HG03565 (cell line): ENCODE results near the gene KAZN.

ENCODE experiments used
- ATAC-seq: cut with Tn5 transposase; IDR thresholded peaks from one replicate; pipeline ENCODE4 v1.9.1; 2021; ENCODE audit warnings: mild to moderate bottlenecking, moderate library complexity; ENCODE audit not compliant: unreplicated experiment

The KAZN gene

GRCh38 chr1:14667651-14667984 lies 69.1 kb downstream of the KAZN start:
- ATAC-seq: no peak

DNA sequence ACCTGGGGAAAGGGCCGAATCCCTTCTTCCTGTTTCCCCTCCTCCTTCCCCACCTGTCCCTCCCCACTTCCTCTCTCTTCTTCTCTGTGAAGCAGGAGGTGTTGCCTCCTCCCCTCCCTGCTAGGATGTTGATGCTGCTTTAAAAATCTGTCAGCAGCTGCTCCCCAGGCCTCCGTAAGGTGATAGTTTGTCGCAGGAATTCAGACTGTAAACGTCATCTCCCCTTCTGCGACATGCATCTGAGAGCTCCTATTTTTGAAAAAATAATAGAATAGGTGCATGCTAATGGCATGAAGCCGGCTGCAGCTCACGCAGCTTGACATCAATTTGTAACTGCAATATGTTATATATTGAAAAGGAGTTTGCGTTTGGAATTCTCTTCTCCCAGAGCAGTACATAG lies 70.1 kb downstream of the KAZN start:
- ATAC-seq: no peak

DNA sequence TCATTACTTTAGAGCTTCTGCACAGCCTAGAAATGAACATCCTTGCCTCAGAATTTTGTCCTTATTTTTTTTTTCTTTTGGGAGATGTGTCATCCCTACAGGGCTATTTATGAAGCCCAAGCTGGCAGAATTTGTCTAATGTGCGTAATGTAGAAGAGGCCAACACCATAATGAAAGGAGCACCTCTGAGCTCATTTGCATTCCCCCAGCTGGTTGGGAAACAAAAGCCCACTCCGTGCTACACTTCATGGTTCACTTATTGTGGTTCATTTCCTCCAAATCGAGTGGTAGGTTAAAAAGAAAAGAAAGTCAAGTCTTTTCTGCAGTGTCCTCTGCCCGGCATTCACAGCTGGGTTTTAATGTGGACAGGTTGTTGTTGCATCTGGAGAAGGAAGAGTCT lies 73.5 kb downstream of the KAZN start:
- ATAC-seq: no peak

DNA sequence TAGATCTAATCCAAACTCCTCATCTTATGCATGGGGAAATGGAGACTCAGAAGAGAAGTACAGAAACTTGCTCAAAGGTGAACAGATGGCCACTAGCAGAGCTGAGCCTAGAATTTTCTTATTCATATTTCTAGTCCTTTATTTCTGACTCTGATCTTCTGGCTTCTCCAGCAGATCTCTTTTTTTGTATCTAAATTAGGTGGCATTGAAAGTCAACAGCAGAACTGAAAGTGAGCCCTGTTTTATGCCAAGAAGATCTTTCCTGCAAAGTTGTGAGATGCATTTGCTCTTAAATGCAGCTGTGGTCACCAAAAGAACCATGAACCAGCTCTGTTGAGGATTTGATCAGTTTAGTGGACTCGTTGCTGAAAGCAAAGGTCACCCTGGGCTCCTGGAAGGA lies 75.5 kb downstream of the KAZN start:
- no peak for ATAC-seq

- no peak for ATAC-seq
These were observed 77.9 kb downstream of the KAZN start for GRCh38 chr1:14676400-14676799.

GRCh38 chr1:14677292-14677971 lies 78.9 kb downstream of the KAZN start:
- no peak for ATAC-seq

GRCh38 chr1:14678011-14678638 lies 79.6 kb downstream of the KAZN start:
- no peak for ATAC-seq

GRCh38 chr1:14679027-14679688 lies 80.7 kb downstream of the KAZN start:
- no peak for ATAC-seq

DNA sequence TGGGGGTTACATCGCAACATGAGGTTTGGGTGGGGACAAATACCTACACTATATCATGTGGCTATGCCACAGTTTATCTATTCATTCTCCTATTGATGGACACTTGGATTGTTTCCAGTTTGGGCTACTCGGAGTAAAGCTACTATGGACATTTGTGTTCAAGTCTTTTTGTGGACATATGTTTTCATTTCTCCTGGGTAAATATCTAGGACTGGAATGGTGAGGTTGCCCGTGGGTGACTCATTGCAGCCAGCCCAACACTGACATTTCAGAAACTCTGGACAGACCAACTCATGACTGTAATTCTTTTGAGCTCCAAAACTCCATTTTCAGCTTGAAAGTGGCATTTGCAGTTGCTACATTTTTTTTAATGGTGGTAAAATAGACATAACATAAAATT lies 82.7 kb downstream of the KAZN start:
- no peak for ATAC-seq

GRCh38 chr1:14682941-14683621 lies 84.6 kb downstream of the KAZN start:
- no peak for ATAC-seq

GRCh38 chr1:14685078-14685477 lies 86.6 kb downstream of the KAZN start:
- no peak for ATAC-seq

- no peak for ATAC-seq
These were observed 88.2 kb downstream of the KAZN start for GRCh38 chr1:14686701-14687100.

GRCh38 chr1:14687147-14687546 lies 88.7 kb downstream of the KAZN start:
- no peak for ATAC-seq

- no peak for ATAC-seq
These were observed 91.6 kb downstream of the KAZN start for GRCh38 chr1:14689996-14690615.

DNA sequence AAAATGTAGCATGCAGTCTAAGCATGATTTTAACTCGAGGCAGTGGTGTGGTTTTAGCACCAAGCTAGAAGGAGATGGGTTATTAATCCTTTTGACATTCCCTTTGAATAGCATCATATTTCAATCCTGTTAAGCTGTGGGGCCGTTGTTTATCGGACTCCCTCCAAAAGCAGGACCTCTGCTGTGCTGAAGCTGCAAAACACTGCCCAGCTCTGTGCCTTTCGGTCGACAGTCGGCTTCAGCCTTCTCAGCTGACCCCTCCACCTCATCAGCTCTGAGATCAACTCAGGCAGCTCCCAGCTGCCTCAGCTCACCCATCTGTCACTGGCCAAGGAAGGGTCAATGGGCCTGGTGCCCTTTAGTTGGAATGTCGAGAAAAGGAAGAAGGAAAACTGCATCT lies 95.5 kb downstream of the KAZN start:
- no peak for ATAC-seq

- no peak for ATAC-seq
These were observed 96.1 kb downstream of the KAZN start for GRCh38 chr1:14694589-14694988.

DNA sequence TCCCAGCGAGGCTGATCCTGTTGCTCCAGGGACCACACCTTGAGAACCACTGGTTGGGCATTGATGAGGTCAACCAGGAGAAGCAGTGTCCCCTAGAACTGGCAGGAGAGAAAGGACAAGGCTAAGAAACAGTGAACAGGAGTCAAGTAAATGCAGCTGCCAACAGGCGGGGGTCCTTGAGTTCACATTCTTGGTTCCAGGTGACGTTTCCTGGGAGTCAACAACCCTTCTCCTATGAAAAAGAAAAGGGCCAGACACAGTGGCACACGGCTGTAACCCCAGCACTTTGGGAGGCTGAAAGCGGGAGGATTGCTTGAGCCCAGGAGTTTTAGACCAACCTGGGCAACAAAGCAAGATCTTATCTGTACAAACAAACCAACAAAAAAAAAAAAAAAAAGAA lies 98.3 kb downstream of the KAZN start:
- no peak for ATAC-seq

GRCh38 chr1:14697353-14697752 lies 98.9 kb downstream of the KAZN start:
- no peak for ATAC-seq

DNA sequence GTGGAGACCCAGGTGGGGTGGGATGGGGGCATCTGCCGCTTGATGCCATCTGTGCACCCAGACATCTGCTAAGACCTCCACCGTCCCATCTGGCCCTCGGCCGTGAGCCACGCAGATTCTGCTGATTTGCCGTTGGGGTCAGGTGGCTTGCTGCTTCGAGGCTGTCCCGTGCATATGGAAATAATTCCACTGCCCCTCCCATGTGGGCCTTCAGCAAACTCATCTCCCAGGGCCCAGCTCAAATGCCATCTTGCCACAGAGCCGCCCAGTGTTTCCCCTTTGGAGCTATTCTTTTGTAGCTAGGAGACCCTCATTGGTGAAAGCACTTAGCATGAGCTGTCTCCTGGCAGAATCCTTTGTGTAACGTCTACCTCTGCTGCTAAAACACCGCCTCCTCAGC lies 99.8 kb downstream of the KAZN start:
- no peak for ATAC-seq

GRCh38 chr1:14699620-14700019 lies 101.1 kb downstream of the KAZN start:
- no peak for ATAC-seq

DNA sequence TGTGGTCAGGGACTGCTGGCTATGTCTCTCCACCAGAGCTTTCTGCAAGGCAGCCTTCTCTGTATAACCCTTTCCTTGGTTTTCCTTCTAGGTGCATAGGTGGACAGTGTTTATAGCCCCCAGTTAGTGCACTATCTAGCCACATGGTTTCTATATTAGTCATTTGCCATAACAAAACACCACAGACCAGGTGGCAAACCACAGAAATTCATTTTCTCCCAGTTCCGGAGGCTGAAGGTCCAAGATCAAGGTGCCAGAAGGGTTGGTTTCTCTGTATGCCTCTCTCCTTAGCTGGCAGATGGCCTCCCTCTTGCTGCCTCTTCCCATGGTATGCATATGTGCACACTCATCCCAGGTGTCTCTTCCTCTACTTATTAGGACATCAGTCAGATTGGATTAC lies 106.4 kb downstream of the KAZN start:
- no peak for ATAC-seq

DNA sequence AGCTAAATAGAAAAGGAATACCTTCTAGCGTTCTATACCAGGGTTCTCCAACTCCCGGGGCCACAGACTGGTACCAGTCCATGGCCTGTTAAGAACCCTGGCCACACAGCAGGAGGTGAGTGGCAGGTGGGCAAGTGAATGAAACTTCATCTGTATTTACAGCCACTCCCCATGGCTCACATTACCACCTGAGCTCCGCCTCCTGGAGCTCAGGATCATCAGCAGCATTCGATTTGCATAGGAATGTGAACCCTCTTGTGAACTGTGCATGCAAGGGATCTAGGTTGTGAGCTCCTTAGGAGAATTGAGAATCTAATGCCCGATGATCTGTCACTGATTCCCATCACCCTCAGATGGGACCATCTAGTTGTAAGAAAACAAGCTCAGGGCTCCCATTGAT lies 107.3 kb downstream of the KAZN start:
- no peak for ATAC-seq
